HCT116 (cell line): ENCODE results near the gene SPNS1. TPM values are rescaled to one million over a fixed set of nuclear protein-coding genes. Genes with fewer than 3 reads are reported as not detected.

ENCODE experiments used
- ATAC-seq: fragments of 200-7000 bp; cut with Tn5 transposase; 2 replicates; pipeline ENCODE4 v1.9.1; 2020; ENCODE audit warnings: mild to moderate bottlenecking, moderate library complexity
- BruUV-seq: library from RNA; stranded (reverse); fragments of 400-500 nt; replicated peaks from 2 replicates; lab custom pipeline; 2021; lab: Mats Ljungman, UMichigan
- CTCF ChIA-PET: fragments of 300-600 bp; sonication (Branson Sonifier 250); formaldehyde crosslinking; loops from one replicate; lab custom pipeline; 2021; ENCODE audit warnings: antibody characterized with exemption; lab: Charles Lee
- POLR2A ChIA-PET: fragments of 300-600, 350-600 bp; sonication (Branson Sonifier 250); formaldehyde crosslinking; loops from one replicate; lab custom pipeline; 2021; ENCODE audit warnings: antibody characterized with exemption; lab: Charles Lee
- RAD21 ChIA-PET, 2 experiments: fragments of 300-600 bp; sonication (Branson Sonifier 250); formaldehyde crosslinking; loops; one replicate each; lab custom pipeline; 2023; ENCODE audit warnings: low total read pairs in 2 of 2; ENCODE audit not compliant: uncharacterized antibody in 2 of 2, unreplicated experiment in 2 of 2, low non-redundant PET in 1 of 2; lab: Charles Lee
- DNase-seq: peaks from one replicate; pipeline ENCODE4 v3.0.0-alpha.2; 2010; ENCODE audit warnings: low read depth, low spot score
- H2AFZ ChIP-seq: fragments of 200-600 bp; shearing (Covaris generic), sonication (generic); 2 replicates; pipeline ENCODE4 v1.6.1; 2017; ENCODE audit warnings: low read depth, mixed run types, mixed read lengths, antibody characterized with exemption, low read length; ENCODE audit not compliant: poor library complexity, severe bottlenecking
- H3K27ac ChIP-seq: 2 replicates; pipeline ENCODE4 v1.5.1; 2012; ENCODE audit warnings: low read depth, low read length
- H3K27me3 ChIP-seq: fragments of 200-600 bp; sonication (generic); 2 replicates; pipeline ENCODE4 v1.6.1; 2016; ENCODE audit warnings: mixed run types, low read length, mixed read lengths; ENCODE audit not compliant: insufficient read depth
- H3K36me3 ChIP-seq, 2 experiments: fragments of 200-500 bp in 1 of 2; fragments of 200-600 bp in 1 of 2; sonication (Bioruptor generic) in 1 of 2; sonication (generic) in 1 of 2; 2 replicates each; pipeline versions ENCODE4 v1.5.1 to v1.6.1; 2014 to 2016; ENCODE audit warnings: low read length in 2 of 2, inconsistent platforms in 1 of 2, mixed read lengths in 1 of 2, mixed run types in 1 of 2; ENCODE audit not compliant: insufficient read depth in 2 of 2, control insufficient read depth in 1 of 2
- H3K4me1 ChIP-seq, 2 experiments: fragments of 200-600 bp in 1 of 2; sonication (generic) in 1 of 2; 2 replicates each; pipeline versions ENCODE4 v1.5.1 to v1.6.1; 2012 to 2017; ENCODE audit warnings: low read length in 2 of 2, inconsistent platforms in 1 of 2, mild to moderate bottlenecking in 1 of 2, mixed read lengths in 1 of 2, mixed run types in 1 of 2, moderate library complexity in 1 of 2; ENCODE audit not compliant: insufficient read depth in 2 of 2, control insufficient read depth in 1 of 2
- H3K4me2 ChIP-seq: fragments of 200-600 bp; sonication (generic); 2 replicates; pipeline ENCODE4 v1.6.1; 2017; ENCODE audit warnings: mixed run types, low read length, mixed read lengths
- H3K4me3 ChIP-seq, 2 experiments: fragments of 200-600 bp in 1 of 2; sonication (generic) in 1 of 2; replicated peaks in 1 of 2; 2 replicates each; pipeline ENCODE4 v1.5.1; 2011 to 2016; ENCODE audit warnings: low read length in 2 of 2, control low read depth in 1 of 2, low read depth in 1 of 2, mild to moderate bottlenecking in 1 of 2, mixed read lengths in 1 of 2, mixed run types in 1 of 2
- H3K79me2 ChIP-seq: fragments of 200-600 bp; sonication (generic); 2 replicates; pipeline ENCODE4 v1.6.1; 2017; ENCODE audit warnings: mild to moderate bottlenecking, mixed run types, low read length, moderate library complexity, mixed read lengths; ENCODE audit not compliant: insufficient read depth
- H3K9ac ChIP-seq: fragments of 200-600 bp; sonication (generic); 2 replicates; pipeline ENCODE4 v1.6.1; 2016; ENCODE audit warnings: low read length, mixed read lengths
- H3K9me2 ChIP-seq: fragments of 200-600 bp; sonication (generic), shearing (Covaris generic); 2 replicates; pipeline ENCODE4 v1.6.1; 2017; ENCODE audit warnings: mixed run types, mild to moderate bottlenecking, moderate library complexity; ENCODE audit not compliant: insufficient read depth
- H3K9me3 ChIP-seq, 2 experiments: fragments of 200-500 bp in 1 of 2; fragments of 200-600 bp in 1 of 2; sonication (Bioruptor generic) in 1 of 2; sonication (generic) in 1 of 2; 2 replicates each; pipeline ENCODE4 v1.6.1; 2014 to 2017; ENCODE audit warnings: low read length in 2 of 2, mixed read lengths in 2 of 2, inconsistent platforms in 1 of 2, low read depth in 1 of 2, mild to moderate bottlenecking in 1 of 2, mixed run types in 1 of 2, moderate library complexity in 1 of 2; ENCODE audit not compliant: control insufficient read depth in 1 of 2, insufficient read depth in 1 of 2
- H4K20me1 ChIP-seq: fragments of 200-600 bp; sonication (generic), shearing (Covaris generic); 2 replicates; pipeline ENCODE4 v1.6.1; 2017; ENCODE audit warnings: mixed run types, mild to moderate bottlenecking, moderate library complexity; ENCODE audit not compliant: insufficient read depth
- CBX3 ChIP-seq: IDR thresholded peaks from 2 replicates; pipeline ENCODE4 v1.6.1; 2012; ENCODE audit warnings: low read depth
- CEBPB ChIP-seq: IDR thresholded peaks from 2 replicates; pipeline ENCODE4 v1.6.1; 2012; ENCODE audit warnings: low read depth
- EGR1 ChIP-seq: IDR thresholded peaks from 2 replicates; pipeline ENCODE4 v1.6.1; 2012; ENCODE audit warnings: low read depth
- ELF1 ChIP-seq: IDR thresholded peaks from 2 replicates; pipeline ENCODE4 v1.6.1; 2012; ENCODE audit warnings: low read depth, borderline replicate concordance
- EZH2 ChIP-seq: fragments of 200-600 bp; sonication (generic); IDR thresholded peaks from 2 replicates; pipeline ENCODE4 v1.6.1; 2017; ENCODE audit warnings: antibody characterized with exemption, mixed run types
- EZH2phosphoT487 ChIP-seq: fragments of 200-600 bp; IDR thresholded peaks from 2 replicates; pipeline ENCODE4 v1.6.1; 2018; ENCODE audit warnings: antibody characterized with exemption, borderline replicate concordance
- JUND ChIP-seq: IDR thresholded peaks from 2 replicates; pipeline ENCODE4 v1.6.1; 2012
- POLR2A ChIP-seq: IDR thresholded peaks from 2 replicates; pipeline ENCODE4 v1.7.0; 2011; ENCODE audit warnings: borderline replicate concordance; ENCODE audit not compliant: insufficient read depth, insufficient read length; ENCODE audit errors: extremely low read depth
- POLR2AphosphoS5 ChIP-seq: IDR thresholded peaks from 2 replicates; pipeline ENCODE4 v1.6.1; 2011; ENCODE audit warnings: mild to moderate bottlenecking, low read depth, low read length, moderate library complexity
- SP1 ChIP-seq: IDR thresholded peaks from 2 replicates; pipeline ENCODE4 v1.6.1; 2012; ENCODE audit warnings: low read depth
- SRF ChIP-seq: IDR thresholded peaks from 2 replicates; pipeline ENCODE4 v1.6.1; 2012; ENCODE audit warnings: low read depth
- TCF7L2 ChIP-seq: IDR thresholded peaks from 2 replicates; pipeline ENCODE4 v1.7.0; 2011; ENCODE audit warnings: borderline replicate concordance, inconsistent platforms; ENCODE audit not compliant: insufficient read depth, insufficient read length; ENCODE audit errors: extremely low read depth
- YY1 ChIP-seq: IDR thresholded peaks from 2 replicates; pipeline ENCODE4 v1.6.1; 2011; ENCODE audit warnings: low read length, low read depth, moderate library complexity, mild to moderate bottlenecking; ENCODE audit not compliant: insufficient replicate concordance; ENCODE audit errors: extremely low read depth
- intact Hi-C: fragments of 100-400 bp; cut with micrococcal nuclease; formaldehyde crosslinking; loops from 2 replicates; pipeline ENCODE4 v1.10.0; 2022
- total RNA-seq: library from RNA; stranded (reverse); gene quantifications from one replicate; pipeline ENCODE4 v1.2.1, GENCODE V29; 2021; ENCODE audit not compliant: unreplicated experiment
- TF ChIP-seq, protein P1 (sequence below): IDR thresholded peaks from 2 replicates; pipeline ENCODE4 v1.6.1; 2012
- TF ChIP-seq, protein P2 (sequence below): IDR thresholded peaks from 2 replicates; pipeline ENCODE4 v1.6.1; 2012
- TF ChIP-seq, protein P3 (sequence below): IDR thresholded peaks from 2 replicates; pipeline ENCODE4 v1.6.1; 2011; ENCODE audit warnings: mild to moderate bottlenecking, low read length, moderate library complexity; ENCODE audit not compliant: insufficient replicate concordance; ENCODE audit errors: extremely low read depth

SPNS1 gene
- total RNA-seq, 1 experiment from 2014 or later: 32.3 TPM

DNA sequence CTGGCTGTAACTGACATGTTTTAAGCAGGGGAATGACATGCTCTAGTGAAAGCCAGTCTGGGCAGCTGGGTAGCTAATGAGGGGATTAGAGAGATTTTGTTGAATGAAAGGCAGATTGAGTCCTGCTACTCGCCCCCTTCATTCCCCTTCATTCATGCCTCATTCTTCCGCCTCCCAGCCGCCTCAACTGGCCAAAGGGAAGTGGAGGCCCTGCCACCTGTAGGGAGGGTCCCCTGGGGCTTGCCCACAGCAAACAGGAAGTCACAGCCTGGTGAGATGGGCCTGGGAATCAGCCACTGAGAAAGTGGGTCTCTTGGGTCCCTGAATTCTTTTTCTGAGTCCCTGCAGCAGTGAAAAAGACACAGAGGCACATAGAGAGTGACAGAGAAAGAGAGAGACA lies 43.9 kb upstream of the SPNS1 start:
- no peaks in the 10 kb centered on the region for H3K36me3 ChIP-seq
- no peak overlapping the region for H3K27ac ChIP-seq
- H2AFZ ChIP-seq: no peak overlapping the region
- intact Hi-C loops: no loop called here
- H3K4me1 ChIP-seq: peaks cover 0 to 11% of the 10 kb centered on the region in 2 experiments; a peak in 2 of 4 replicates
- TF ChIP-seq POLR2A (no peak), ELF1 (no peak)
- ChIA-PET CTCF (no interaction called here), POLR2A (no interaction called here), RAD21 (no interaction called here)
- H3K9me2 ChIP-seq: no peaks in the 10 kb centered on the region
- no peaks in the 10 kb centered on the region for H4K20me1 ChIP-seq
- no TSS peak for BruUV-seq
- DNase-seq: no peak
- no peak overlapping the region for H3K4me3 ChIP-seq
- no peaks in the 10 kb centered on the region for H3K79me2 ChIP-seq
- no peak overlapping the region for H3K4me2 ChIP-seq
- H3K9me3 ChIP-seq: no peaks in the 10 kb centered on the region
- no peak overlapping the region for H3K9ac ChIP-seq
- no peak for ATAC-seq
- H3K27me3 ChIP-seq: no peaks in the 10 kb centered on the region

DNA sequence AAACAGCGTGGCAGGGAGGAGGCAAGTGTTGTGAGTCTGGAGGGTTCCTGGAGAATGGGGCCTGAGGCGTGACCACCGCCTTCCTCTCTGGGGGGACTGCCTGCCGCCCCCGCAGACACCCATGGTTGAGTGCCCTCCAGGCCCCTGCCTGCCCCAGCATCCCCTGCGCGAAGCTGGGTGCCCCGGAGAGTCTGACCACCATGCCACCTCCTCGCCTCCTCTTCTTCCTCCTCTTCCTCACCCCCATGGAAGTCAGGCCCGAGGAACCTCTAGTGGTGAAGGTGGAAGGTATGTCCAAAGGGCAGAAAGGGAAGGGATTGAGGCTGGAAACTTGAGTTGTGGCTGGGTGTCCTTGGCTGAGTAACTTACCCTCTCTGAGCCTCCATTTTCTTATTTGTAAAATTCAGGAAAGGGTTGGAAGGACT lies 42.8 kb upstream of the SPNS1 start, which contains the start of gene CD19:
Gene CD19 (plus strand): TSS at position 171 of the 425 bp plus-strand sequence. CDS start 30 bp downstream, at position 201.
- Histone ChIP-seq H3K79me2 (no peaks in the 10 kb centered on the region), H3K9me3 (no peaks in the 10 kb centered on the region), H3K4me2 (no peak within 1 kb of the TSS), H2AFZ (no peak within 1 kb of the TSS), H3K9me2 (no peaks in the 10 kb centered on the region), H3K27ac (no peak within 1 kb of the TSS), H4K20me1 (no peaks in the 10 kb centered on the region)
- no TSS peak for BruUV-seq
- ATAC-seq (no peak), DNase-seq (no peak)
- TF ChIP-seq EZH2 (no peak), SP1 (no peak), POLR2AphosphoS5 (no peak), POLR2A (no peak), EGR1 (no peak), TCF7L2 (no peak), CBX3 (no peak), CEBPB (no peak), YY1 (no peak), EZH2phosphoT487 (no peak), JUND (no peak), SRF (no peak), ELF1 (no peak)
- TF ChIP-seq, protein P1, sequence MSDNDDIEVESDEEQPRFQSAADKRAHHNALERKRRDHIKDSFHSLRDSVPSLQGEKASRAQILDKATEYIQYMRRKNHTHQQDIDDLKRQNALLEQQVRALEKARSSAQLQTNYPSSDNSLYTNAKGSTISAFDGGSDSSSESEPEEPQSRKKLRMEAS: no peak
- TF ChIP-seq, protein P2, sequence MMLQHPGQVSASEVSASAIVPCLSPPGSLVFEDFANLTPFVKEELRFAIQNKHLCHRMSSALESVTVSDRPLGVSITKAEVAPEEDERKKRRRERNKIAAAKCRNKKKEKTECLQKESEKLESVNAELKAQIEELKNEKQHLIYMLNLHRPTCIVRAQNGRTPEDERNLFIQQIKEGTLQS: no peak
- TF ChIP-seq, protein P3, sequence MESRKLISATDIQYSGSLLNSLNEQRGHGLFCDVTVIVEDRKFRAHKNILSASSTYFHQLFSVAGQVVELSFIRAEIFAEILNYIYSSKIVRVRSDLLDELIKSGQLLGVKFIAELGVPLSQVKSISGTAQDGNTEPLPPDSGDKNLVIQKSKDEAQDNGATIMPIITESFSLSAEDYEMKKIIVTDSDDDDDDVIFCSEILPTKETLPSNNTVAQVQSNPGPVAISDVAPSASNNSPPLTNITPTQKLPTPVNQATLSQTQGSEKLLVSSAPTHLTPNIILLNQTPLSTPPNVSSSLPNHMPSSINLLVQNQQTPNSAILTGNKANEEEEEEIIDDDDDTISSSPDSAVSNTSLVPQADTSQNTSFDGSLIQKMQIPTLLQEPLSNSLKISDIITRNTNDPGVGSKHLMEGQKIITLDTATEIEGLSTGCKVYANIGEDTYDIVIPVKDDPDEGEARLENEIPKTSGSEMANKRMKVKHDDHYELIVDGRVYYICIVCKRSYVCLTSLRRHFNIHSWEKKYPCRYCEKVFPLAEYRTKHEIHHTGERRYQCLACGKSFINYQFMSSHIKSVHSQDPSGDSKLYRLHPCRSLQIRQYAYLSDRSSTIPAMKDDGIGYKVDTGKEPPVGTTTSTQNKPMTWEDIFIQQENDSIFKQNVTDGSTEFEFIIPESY: no peak
- TF ChIP-seq, all 23 proteins: peak for 0
- Histone ChIP-seq H3K9ac (no peak within 1 kb of the TSS), H3K4me1 (peaks cover 4 to 17% of the 10 kb centered on the region in 2 experiments; a peak in 3 of 4 replicates), H3K27me3 (no peaks in the 10 kb centered on the region), H3K36me3 (no peaks in the 10 kb centered on the region), H3K4me3 (no peak within 1 kb of the TSS)
- CTCF ChIA-PET: no interaction called here
- POLR2A ChIA-PET: no interaction called here
- intact Hi-C loops: no loop called here
- RAD21 ChIA-PET: no interaction called here
